ENCODE data around the gene TRIP12. TPM values are rescaled to one million over a fixed set of nuclear protein-coding genes. Genes with fewer than 3 reads are reported as not detected.

TRIP12 gene
- total and polyA plus RNA-seq, 2 of the 13 experiments (the other 11 are each of a cell fraction or from before 2014, with no cell fraction given) = 72.1 to 153 TPM

DNA sequence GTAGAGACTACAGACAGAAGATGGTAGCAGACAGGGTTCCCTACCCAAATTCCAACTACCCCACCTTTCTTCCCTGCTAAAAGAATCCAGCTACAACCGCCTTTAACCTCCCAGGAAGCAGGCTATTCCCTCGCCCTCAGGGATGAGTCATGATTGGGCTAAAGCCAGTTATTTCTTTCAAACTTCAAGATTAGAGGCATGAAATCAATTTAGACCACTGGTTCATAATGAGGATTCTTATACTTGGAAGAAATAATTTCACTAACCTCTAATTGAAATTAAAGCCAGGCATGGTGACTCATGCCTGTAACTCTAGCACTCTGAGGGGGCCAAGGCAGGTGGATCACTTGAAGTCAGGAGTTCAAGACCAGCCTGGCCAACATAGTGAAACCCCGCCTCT lies 20.0 kb downstream of the TRIP12 start:
- H3K27ac ChIP-seq (ENCODE audit: extremely low read length, insufficient read depth, low read length) = no peak overlapping the region
- DNase-seq (ENCODE audit: low spot score) = no peak
- ChIA-PET POLR2A (no interaction called here), CTCF (ENCODE audit: low intra/inter-chr PET ratio, low total read pairs) (no interaction called here)
- no peak overlapping the region for H2AFZ ChIP-seq (ENCODE audit: low read length)
- no peak overlapping the region for H3K9ac ChIP-seq (ENCODE audit: insufficient read depth, low read depth, low read length)
- H3K36me3 ChIP-seq (replicated peaks in 1 of 2; ENCODE audit: control insufficient read depth in 1 of 2, insufficient read depth in 2 of 2, low read length in 2 of 2) = peaks cover 4 to 33% of the 10 kb centered on the region in 2 experiments; a peak in 4 of 5 replicates
- H3K4me1 ChIP-seq (ENCODE audit: insufficient read depth, low read length) = peaks cover 24% of the 10 kb centered on the region
- no peaks in the 10 kb centered on the region for H3K9me3 ChIP-seq (ENCODE audit: low read length)
- H4K20me1 ChIP-seq (ENCODE audit: insufficient read depth, low read length) = peaks cover 56% of the 10 kb centered on the region
- no peak overlapping the region for H3K4me3 ChIP-seq (replicated peaks in 1 of 3; ENCODE audit: insufficient read depth in 1 of 3, low read depth in 2 of 3, low read length in 3 of 3)
- no peak for ATAC-seq
- no peaks in the 10 kb centered on the region for H3K27me3 ChIP-seq (ENCODE audit: control insufficient read depth in 1 of 2, insufficient read depth in 2 of 2, low read length in 2 of 2)
- FAIRE-seq = no peak
- H3K4me2 ChIP-seq (ENCODE audit: low read depth, low read length) = no peak overlapping the region
- in situ Hi-C loops (cut with HindIII; ENCODE audit: extremely low pct_ligation_motif_present, low pct_unique_long_range_greater_than_20kb) = no loop called here
- intact Hi-C loops (cut with micrococcal nuclease; ENCODE audit: unreplicated experiment) = no loop called here
- peaks cover 85% of the 10 kb centered on the region for H3K79me2 ChIP-seq (ENCODE audit: insufficient read depth, low read length)
- WGBS (ENCODE audit: low lambda C conversion rate) = 91% methylated on average over 3 of the region's 3 CpGs
- BruUV-seq (replicated peaks) = no TSS peak
- TF ChIP-seq ARNTL (CRISPR knock-in tag; IDR thresholded peaks at IDR 0.05) (no peak), SRY (CRISPR knock-in tag; IDR thresholded peaks at IDR 0.05) (no peak), JUN (CRISPR knock-in tag; IDR thresholded peaks at IDR 0.05) (no peak), ZNF839 (CRISPR knock-in tag; IDR thresholded peaks at IDR 0.05; ENCODE audit: borderline replicate concordance) (no peak), NFKB2 (CRISPR knock-in tag; IDR thresholded peaks at IDR 0.05; ENCODE audit: borderline replicate concordance) (no peak), EP300 (IDR thresholded peaks at IDR 0.05; ENCODE audit: low read depth in 2 of 2, low read length in 2 of 2) (no peak), EP300 (CRISPR knock-in tag; IDR thresholded peaks at IDR 0.05; ENCODE audit: borderline replicate concordance) (no peak), IRF1 (CRISPR knock-in tag; IDR thresholded peaks at IDR 0.05; ENCODE audit: low read depth) (no peak), HMGXB4 (CRISPR knock-in tag; IDR thresholded peaks at IDR 0.05; ENCODE audit: borderline replicate concordance in 1 of 2, low read depth in 1 of 2) (no peak), ZNF567 (CRISPR knock-in tag; IDR thresholded peaks at IDR 0.05; ENCODE audit: borderline replicate concordance) (no peak), PAX8 (CRISPR knock-in tag; IDR thresholded peaks at IDR 0.05; ENCODE audit: borderline replicate concordance) (no peak), ZNF543 (CRISPR knock-in tag; IDR thresholded peaks at IDR 0.05) (no peak), ZNF225 (CRISPR knock-in tag; IDR thresholded peaks at IDR 0.05) (no peak), TBP (CRISPR knock-in tag; IDR thresholded peaks at IDR 0.05) (no peak), CSRNP2 (CRISPR knock-in tag; conservative IDR thresholded peaks at IDR 0.05; ENCODE audit: low read depth) (no peak)
- TF ChIP-seq, protein P1, sequence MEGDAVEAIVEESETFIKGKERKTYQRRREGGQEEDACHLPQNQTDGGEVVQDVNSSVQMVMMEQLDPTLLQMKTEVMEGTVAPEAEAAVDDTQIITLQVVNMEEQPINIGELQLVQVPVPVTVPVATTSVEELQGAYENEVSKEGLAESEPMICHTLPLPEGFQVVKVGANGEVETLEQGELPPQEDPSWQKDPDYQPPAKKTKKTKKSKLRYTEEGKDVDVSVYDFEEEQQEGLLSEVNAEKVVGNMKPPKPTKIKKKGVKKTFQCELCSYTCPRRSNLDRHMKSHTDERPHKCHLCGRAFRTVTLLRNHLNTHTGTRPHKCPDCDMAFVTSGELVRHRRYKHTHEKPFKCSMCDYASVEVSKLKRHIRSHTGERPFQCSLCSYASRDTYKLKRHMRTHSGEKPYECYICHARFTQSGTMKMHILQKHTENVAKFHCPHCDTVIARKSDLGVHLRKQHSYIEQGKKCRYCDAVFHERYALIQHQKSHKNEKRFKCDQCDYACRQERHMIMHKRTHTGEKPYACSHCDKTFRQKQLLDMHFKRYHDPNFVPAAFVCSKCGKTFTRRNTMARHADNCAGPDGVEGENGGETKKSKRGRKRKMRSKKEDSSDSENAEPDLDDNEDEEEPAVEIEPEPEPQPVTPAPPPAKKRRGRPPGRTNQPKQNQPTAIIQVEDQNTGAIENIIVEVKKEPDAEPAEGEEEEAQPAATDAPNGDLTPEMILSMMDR (CRISPR knock-in tag; IDR thresholded peaks at IDR 0.05) = no peak
- TF ChIP-seq, protein P2, sequence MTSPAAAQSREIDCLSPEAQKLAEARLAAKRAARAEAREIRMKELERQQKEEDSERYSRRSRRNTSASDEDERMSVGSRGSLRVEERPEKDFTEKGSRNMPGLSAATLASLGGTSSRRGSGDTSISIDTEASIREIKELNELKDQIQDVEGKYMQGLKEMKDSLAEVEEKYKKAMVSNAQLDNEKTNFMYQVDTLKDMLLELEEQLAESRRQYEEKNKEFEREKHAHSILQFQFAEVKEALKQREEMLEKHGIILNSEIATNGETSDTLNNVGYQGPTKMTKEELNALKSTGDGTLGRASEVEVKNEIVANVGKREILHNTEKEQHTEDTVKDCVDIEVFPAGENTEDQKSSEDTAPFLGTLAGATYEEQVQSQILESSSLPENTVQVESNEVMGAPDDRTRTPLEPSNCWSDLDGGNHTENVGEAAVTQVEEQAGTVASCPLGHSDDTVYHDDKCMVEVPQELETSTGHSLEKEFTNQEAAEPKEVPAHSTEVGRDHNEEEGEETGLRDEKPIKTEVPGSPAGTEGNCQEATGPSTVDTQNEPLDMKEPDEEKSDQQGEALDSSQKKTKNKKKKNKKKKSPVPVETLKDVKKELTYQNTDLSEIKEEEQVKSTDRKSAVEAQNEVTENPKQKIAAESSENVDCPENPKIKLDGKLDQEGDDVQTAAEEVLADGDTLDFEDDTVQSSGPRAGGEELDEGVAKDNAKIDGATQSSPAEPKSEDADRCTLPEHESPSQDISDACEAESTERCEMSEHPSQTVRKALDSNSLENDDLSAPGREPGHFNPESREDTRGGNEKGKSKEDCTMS (CRISPR knock-in tag; conservative IDR thresholded peaks at IDR 0.05) = no peak
